Skin epidermis (tissue), 12 donors: ENCODE results near the gene TMX4.
"Not testable (repeated sequence)": the region's sequence is repeated elsewhere in the genome, so short reads cannot be mapped to it uniquely, and the experiment has no call there.

ENCODE experiments used
- H3K27ac ChIP-seq, 21 experiments: fragments of 200-600 bp; sonication (generic) in 11 of 21; one replicate each; pipeline ENCODE4 v1.5.0; 2020; ENCODE audit warnings: mild to moderate bottlenecking in 3 of 21, inconsistent platforms in 2 of 21, moderate library complexity in 2 of 21
- H3K4me3 ChIP-seq, 7 experiments: fragments of 200-600 bp; sonication (generic) in 2 of 7; one replicate each; pipeline ENCODE4 v1.5.0; 2020; ENCODE audit warnings: inconsistent platforms in 2 of 7, mild to moderate bottlenecking in 2 of 7, moderate library complexity in 1 of 7

The TMX4 gene

GRCh38 chr20:8019246-8019997 is at the start of gene TMX4:
Gene TMX4 (minus strand): TSS chr20:8019761. CDS start chr20:8019613, 148 bp downstream.
- Histone ChIP-seq H3K4me3 (peak within 1 kb of the TSS; percentile 79 to 98 (median 88)), H3K27ac (peak within 1 kb of the TSS; percentile 87 to 100 (median 94))

DNA sequence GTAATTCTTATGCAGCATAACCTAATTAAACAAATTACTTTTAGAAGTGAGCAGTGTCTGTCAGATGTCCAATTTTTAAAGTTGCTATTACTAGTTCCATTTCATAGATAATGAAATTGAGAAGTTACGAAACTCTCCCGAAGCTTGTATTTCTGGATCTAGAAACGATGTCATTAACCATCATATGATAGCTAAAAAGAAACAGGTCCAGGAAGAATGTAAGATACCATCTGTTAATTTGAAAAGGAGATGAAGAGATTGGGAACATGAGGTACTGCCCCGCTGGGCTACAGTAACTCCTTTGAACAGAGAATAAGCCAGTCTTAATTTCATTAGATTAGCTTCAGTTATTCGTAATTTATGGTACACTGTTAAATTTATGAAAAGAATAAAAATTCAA is 47.5 kb upstream of the TMX4 start:
- Histone ChIP-seq H3K4me3 (no peak overlapping the region), H3K27ac (no peak overlapping the region)

- H3K4me3 ChIP-seq = no peak overlapping the region
- H3K27ac ChIP-seq = no peak overlapping the region
Measured at GRCh38 chr20:8066662-8067061, 47.1 kb upstream of the TMX4 start.

GRCh38 chr20:8065691-8066090 is 46.1 kb upstream of the TMX4 start:
- no peak overlapping the region for H3K4me3 ChIP-seq

DNA sequence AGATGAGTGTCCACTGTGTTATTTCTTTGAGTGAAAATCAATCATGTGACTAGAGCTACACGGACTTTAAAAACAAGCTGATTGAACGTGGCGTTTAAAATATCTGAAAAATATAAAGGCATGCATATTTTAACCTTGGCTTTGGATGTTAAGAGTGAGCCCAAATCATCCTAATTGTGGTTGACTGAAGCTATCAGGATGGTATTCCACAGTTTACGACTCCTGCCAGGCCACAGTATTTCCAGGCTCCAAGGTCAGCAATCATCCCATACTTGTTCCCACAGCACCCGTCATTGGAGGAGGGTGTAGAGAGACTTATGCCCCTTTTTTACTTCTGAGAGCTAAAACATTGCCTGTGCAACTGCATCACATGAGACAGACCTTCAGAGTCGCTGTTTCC is 43.2 kb upstream of the TMX4 start:
- Histone ChIP-seq H3K4me3 (no peak overlapping the region), H3K27ac (no peak overlapping the region)

More at GRCh38 chr20:8065691-8066090, 46.1 kb upstream of the TMX4 start:
- no peak overlapping the region for H3K27ac ChIP-seq

DNA sequence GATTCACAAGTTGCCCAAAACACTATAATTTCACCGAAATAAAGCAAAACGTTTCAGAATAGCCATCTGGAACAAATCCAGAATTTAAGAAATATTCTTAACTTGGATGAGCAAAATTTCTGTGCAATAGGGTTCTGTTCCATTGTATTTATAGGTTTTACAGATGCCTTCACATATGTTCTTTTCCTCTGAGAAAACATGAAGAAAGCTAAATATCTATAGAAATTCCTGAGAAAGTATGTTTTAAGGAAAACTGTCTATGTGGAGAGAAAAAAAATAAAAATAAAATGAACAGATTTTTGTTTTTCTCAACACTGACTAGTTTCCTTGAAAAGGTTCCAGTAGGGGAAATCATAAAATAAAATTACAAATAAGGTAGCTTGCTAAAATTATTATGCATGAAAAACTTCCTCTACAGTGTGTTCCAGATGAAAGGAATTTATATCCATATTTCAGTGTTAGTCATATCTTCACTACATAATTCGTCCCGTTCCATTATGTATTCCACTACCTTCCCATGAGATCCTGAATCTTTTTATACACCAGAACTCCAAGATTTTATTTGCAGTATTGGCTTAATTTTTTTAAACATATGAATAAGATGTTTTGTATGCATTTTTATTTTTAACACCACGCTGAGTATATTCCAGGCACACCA is 42.4 kb upstream of the TMX4 start:
- Histone ChIP-seq H3K27ac (no peak overlapping the region), H3K4me3 (no peak overlapping the region)

DNA sequence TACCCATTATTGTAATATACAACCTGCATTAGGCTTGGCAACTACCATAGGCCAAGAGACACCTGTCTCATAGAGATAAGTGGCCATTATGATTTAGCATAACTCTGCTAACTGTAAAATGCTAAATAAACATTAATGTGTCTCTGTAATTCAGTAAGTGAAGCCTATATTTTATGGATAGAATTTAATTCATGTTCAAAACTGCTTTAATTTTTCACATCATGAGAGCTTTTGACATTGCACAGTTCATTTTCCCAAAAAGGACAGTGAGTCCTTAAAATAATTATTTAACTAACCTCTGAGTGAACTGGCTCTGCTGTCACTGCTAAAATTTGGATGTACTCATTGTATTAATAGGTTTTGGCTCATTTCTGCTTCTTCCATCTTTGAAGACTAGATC is 41.4 kb upstream of the TMX4 start:
- Histone ChIP-seq H3K27ac (no peak overlapping the region), H3K4me3 (no peak overlapping the region)

DNA sequence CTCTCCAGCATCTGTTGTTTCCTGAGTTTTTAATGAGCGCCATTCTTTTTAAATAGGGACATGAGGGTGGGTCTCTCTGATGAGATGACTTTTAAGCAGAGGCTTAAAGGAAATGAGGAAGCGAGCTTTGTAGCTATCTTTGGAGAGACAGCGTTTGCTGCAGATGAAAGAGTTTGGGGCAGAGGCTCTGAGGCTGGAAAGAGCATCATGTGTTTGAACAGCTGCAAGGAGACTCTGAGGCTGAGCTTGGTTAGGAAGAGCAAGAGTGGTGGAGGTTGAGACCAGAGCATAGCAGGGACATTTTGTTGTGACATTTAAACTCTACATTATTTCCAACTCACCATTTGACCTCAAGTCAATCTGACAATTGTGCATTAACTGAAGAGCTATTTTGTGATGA is 38.3 kb upstream of the TMX4 start:
- Histone ChIP-seq H3K27ac (no peak overlapping the region), H3K4me3 (no peak overlapping the region)

- no peak overlapping the region for H3K4me3 ChIP-seq
- no peak overlapping the region for H3K27ac ChIP-seq
Measured at GRCh38 chr20:8055096-8055495, 35.5 kb upstream of the TMX4 start.

GRCh38 chr20:8050157-8050837 is 30.7 kb upstream of the TMX4 start:
- no peak overlapping the region for H3K27ac ChIP-seq
- H3K4me3 ChIP-seq = no peak overlapping the region

DNA sequence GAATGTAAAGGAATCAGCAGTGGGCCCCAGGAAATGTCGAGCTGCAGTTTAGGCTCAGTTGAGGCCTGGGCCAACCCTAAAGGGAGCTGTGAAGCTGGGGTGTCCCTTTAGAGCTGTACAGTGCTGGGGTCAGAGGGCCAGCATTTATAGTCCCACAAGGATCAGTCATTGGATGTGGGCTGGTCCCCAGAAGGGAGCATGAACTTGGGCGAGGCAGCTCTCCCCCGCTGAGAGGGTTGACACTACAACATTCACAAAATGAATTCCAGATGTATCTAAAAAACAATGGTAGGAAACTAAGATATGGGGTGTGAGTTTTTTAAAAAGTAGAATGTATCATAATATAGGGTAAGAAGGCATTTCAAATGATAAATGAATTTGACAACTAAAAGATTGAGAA is 29.7 kb upstream of the TMX4 start:
- Histone ChIP-seq H3K4me3 (no peak overlapping the region), H3K27ac (no peak overlapping the region)

- no peak overlapping the region for H3K27ac ChIP-seq
- H3K4me3 ChIP-seq = no peak overlapping the region
Measured at GRCh38 chr20:8045946-8046345, 26.4 kb upstream of the TMX4 start.

- H3K27ac ChIP-seq = no peak overlapping the region
- no peak overlapping the region for H3K4me3 ChIP-seq
Measured at GRCh38 chr20:8043687-8044282, 24.2 kb upstream of the TMX4 start.

DNA sequence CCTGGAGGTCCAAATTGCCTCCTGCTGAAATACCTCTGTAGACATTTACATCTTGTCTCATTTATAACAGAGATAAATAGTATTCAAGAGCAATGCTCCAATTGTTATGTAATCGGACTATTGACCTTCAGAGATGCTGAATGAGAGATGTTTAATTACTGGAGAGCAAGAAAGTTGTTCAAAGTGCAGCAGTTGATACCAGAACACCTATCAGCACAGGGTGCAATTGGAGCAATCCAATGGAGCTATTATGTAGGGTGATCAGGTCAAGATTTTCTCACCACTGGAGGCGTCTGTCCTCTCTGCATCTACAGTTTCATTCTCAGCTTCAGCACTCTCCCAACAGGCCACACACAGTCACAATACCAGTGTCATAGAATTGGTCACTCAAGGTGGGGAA is 19.5 kb upstream of the TMX4 start:
- Histone ChIP-seq H3K4me3 (no peak overlapping the region), H3K27ac (no peak overlapping the region)

DNA sequence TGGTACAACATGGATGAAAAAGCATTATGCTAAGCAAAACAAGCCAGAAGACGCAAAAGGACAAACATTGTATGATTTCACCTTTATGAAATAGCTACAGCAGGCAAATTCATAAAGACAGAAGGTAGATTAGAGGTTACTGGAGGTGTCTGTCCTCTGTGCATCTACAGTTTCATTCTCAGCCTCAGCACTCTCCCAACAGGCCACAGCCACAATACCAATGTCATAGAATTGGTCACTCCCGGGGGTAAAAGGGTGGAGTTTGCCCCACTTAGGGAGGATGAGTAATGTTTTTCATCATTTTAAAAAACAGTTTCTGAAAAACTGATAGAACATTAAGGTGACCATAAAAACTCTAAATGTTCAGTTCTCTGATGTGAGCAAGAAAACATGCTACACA is 17.2 kb upstream of the TMX4 start:
- H3K27ac ChIP-seq = no peak overlapping the region
- no peak overlapping the region for H3K4me3 ChIP-seq

GRCh38 chr20:8033151-8033841 is 13.7 kb upstream of the TMX4 start:
- Histone ChIP-seq H3K27ac (no peak overlapping the region), H3K4me3 (no peak overlapping the region)

DNA sequence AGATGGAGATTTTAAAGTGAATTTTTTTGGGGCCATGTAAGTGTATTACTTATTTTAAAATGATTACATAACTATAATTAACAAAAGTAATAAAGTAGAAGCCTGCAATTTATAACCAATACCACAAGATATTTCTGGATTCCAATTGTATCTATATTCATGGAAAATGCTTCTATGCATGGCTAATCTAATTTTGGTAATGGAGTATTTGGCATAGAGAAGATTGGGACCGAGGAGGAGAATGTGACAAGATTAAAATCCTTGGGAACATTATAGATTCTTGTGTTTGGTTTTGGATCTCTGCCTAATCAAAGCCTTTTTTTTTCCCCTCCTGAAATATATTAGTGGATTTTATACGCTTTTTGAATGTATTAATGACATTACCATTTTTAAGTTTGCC is 12.9 kb upstream of the TMX4 start:
- Histone ChIP-seq H3K4me3 (no peak overlapping the region), H3K27ac (no peak overlapping the region)

DNA sequence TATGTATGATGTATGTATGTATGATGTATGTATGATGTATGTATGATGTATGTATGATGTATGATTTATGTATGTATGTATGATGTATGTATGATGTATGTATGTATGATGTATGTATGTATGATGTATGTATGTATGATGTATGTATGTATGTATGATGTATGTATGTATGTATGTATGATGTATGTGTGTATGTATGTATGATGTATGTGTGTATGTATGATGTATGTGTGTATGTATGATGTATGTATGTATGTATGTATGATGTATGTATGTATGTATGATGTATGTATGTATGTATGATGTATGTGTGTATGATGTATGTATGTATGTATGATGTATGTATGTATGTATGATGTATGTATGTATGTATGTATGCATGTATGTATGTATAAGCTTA is 12.0 kb upstream of the TMX4 start:
- H3K4me3 ChIP-seq, H3K27ac ChIP-seq: not testable (repeated sequence)

- Histone ChIP-seq H3K4me3 (no peak overlapping the region), H3K27ac (peak overlapping the region in 2 of 21 experiments; percentile 93 to 97)
Measured at GRCh38 chr20:8021541-8022269, 2.1 kb upstream of the TMX4 start.
